COLO829 (cell line): ENCODE results near the gene PTPRN2.
"Not testable (repeated sequence)": the region's sequence is repeated elsewhere in the genome, so short reads cannot be mapped to it uniquely, and the experiment has no call there.

Experiments
- DNase-seq: peaks from one replicate; pipeline ENCODE4 v3.0.0; 2012; ENCODE audit warnings: low spot score

PTPRN2 gene

DNA sequence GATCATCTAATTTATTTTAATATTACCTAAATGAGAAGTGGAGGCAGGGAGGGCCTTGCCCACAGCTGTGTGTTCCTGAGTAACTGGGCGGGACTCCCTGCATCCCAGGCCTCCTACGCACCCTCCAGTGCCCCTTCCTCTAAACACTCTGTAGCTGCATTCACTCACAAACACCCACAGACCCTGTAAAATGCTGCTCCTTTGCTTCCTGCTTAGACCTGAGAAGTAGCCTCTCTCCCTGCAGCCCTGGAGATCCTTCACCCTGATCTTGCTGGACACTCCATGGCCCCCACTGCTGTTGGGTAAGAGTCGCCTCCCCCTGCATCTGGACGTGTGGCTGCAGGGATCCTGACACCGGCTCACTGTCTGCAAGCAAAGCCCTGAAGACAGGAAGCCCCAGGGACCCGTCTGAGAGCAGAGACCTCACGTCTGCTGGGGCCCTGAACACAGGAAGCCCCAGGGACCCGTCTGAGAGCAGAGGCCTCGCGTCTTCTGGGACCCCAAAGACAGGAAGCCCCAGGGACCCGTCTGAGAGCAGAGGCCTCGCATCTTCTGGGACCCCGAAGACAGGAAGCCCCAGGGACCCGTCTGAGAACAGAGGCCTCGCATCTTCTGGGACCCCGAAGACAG is 661.0 kb downstream of the PTPRN2 start:
- DNase-seq = no peak

DNA sequence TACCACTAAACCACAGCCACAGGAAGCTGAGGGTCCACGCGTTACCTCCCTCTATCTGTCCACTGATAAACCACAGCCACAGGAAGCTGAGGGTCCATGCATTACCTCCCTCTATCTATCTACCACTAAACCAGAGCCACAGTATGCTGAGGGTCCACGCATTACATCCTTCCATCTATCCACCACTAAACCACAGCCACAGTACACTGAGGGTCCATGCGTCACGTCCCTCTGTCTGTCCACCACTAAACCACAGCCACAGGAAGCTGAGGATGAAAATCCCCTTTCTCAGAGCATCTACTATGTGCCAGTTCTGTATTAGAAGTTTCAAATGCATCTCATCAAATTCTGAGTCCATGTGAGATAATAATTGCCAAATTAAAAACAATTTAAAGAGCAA is 661.5 kb downstream of the PTPRN2 start:
- no peak for DNase-seq

DNA sequence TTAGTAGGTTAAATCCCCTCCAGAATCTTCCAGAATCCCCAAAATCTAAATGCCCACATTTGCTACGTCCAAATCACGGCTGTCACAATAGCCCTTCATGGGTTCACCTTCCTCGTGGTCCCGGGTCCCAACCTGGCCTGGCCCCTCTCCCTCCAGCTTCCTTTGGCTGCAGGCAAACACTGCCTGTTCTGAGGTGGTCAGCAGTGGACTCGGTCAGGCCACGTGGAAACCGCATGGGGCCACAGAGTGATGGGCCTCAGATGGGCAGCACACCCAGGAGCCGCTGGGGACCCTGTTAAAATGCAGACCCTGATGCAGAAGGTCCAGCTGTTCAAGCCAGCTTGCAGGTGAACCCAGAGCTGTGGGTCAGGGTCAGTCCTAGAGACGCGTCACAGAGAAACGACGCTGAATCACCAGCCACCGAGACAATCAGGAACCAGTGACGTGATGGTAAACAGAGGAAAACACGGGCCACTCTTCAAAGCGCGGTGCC is 662.2 kb downstream of the PTPRN2 start:
- DNase-seq = no peak

- no peak for DNase-seq
Observed at GRCh38 chr7:157923903-157924630, 663.6 kb downstream of the PTPRN2 start.

- DNase-seq = no peak
Observed at GRCh38 chr7:157922576-157922975, 665.0 kb downstream of the PTPRN2 start.

DNA sequence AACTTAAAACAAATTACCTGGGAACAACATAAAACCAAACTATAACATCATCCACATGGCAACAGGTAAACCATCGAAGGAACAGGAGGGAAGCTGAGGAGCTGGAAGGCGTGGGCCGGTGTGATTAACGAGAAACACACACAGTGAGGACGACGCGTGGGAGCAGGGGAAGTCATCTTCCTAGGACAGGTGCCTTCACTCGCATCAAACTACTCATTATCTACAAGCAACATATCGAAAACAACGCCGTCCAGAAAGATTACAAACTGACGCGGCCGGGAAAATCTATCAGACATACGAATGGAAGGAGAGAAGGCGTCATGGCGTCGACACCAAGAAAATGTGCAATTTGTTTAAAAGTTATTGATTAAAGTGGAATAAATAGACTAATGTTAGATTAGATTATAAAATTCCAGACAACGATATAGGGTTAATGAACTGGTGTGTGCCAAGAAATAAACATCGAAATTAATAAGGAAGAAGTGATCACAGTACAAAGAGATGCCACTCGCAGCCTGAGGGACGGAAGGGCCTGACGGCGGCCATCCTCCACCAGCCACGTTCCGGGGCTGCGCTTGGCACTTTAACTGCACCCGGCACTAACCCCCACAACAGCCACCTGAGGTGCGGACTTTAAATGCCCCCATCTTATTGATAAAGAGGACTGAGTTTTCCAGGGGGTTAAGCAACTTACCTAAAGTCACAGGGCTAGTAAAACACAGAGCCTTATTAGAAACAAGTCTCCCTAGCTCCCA is 669.1 kb downstream of the PTPRN2 start:
- no peak for DNase-seq

DNA sequence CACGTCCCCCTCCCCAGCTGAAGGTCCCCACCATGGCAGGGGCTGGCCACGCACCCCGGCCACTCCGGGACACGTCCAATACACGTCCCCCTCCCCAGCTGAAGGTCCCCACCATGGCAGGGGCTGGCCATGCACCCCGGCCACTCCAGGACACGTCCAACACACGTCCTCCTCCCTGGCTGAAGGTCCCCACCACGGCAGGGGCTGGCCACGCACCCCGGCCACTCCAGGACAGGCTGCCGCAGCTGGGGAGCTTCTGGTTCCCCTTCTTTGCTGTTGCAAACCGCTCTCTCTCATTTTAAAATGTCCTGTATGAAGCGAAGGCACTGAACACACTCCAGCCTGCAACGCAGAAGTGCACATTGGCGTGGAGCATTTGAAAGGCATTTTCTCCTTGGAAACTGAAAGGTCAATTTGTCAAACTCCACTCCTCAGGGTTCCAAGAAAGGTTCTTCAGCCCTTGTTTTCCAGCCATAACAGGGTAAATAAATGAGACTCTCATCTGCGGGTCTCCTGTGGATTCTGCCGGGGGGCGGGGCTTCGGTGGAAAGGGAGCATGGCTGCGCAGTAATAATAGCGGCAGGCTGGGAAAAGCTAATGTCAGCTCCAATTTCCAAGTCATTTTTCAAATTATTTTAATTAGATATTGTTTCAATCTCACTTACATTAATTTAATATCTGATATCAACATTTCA is 670.5 kb downstream of the PTPRN2 start:
- DNase-seq = no peak

GRCh38 chr7:157910446-157910845 is 677.2 kb downstream of the PTPRN2 start:
- no peak for DNase-seq

DNA sequence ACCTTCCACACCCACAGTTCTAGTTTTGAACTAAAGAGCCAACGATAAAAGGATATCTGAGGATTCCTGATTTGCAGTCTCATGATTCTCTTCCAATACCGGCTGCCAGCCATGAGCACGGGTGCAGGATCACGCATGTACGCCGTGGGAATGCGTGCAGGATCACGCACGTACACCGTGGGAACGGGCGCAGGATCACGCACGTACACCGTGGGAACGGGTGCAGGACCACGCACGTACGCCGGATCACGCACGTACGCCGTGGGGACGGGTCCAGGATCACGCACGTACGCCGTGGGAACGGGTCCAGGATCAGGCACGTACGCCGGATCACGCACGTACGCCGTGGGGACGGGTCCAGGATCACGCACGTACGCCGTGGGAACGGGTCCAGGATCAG is 677.6 kb downstream of the PTPRN2 start:
- not testable (repeated sequence) for DNase-seq

GRCh38 chr7:157909370-157909769 is 678.3 kb downstream of the PTPRN2 start:
- no peak for DNase-seq

- DNase-seq = no peak
Observed at GRCh38 chr7:157908006-157908782, 679.4 kb downstream of the PTPRN2 start.

GRCh38 chr7:157907091-157907490 is 680.5 kb downstream of the PTPRN2 start:
- DNase-seq = no peak

GRCh38 chr7:157906583-157906982 is 681.0 kb downstream of the PTPRN2 start:
- DNase-seq = no peak

- DNase-seq = no peak
Observed at GRCh38 chr7:157905651-157906461, 681.8 kb downstream of the PTPRN2 start.

DNA sequence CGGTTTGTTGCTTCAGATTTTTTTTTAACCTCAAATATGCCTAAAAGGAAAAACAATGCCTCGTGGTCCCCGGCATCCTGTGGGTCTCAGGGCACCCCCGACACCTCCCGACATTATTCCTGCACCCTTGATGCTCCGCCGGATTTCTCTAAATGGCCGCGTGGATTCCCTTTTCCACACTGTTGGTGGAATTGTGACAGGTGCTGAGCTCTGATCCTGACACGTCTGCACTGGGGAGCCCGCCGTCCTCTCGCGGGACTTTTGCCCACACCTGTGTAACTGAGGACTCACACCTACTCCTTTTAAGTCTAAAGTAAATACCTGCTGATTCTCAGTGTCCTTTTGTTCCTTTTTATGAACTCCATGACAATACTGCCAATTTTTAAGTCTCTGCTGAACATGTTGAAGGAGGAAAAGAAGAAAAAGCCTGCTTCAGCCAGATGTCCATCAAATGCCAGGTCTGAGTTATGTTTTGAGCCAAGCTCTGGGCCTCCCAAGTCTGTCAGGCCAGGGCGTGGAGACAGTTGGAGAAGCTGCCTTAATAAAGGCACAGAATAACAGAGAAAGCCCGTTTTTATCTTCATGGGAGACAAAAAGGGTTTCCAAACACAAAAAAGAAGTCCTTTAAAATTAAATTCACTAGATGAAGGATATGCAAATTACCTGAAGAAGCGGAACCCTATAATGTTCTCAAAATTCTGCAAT is 682.6 kb downstream of the PTPRN2 start:
- no peak for DNase-seq

- no peak for DNase-seq
Observed at GRCh38 chr7:157904211-157904865, 683.3 kb downstream of the PTPRN2 start.

DNA sequence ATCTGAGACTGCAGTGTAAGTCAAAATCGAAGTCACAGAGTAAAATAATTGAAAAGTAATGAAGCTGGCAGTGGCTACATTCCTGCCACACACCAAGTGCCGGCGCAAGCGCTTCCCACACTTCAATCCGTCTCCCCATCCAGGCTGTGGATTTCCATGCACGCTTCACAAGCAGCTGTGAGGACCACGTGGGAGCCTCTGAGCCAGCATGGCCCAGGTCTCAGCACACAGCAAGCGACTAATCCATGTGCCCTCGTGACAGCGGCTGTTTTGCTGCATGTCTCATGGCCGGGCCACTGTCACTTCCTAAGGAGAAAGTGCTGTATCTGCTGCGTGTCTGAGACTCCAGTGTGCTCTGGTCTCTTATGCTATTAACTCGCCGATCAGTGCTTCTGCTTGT is 683.9 kb downstream of the PTPRN2 start:
- no peak for DNase-seq

GRCh38 chr7:157903296-157903695 is 684.3 kb downstream of the PTPRN2 start:
- no peak for DNase-seq

GRCh38 chr7:157901816-157902610 is 685.6 kb downstream of the PTPRN2 start:
- DNase-seq = not testable (repeated sequence)
